DND-41 (cell line): Measurements from ENCODE around the gene C2orf69.

ENCODE experiments used
- EZH2 ChIP-seq: IDR thresholded peaks from 3 replicates; pipeline ENCODE4 v1.6.1; 2012; ENCODE audit warnings: borderline replicate concordance, low read depth, mild to moderate bottlenecking, moderate library complexity, low read length, inconsistent platforms; ENCODE audit not compliant: severe bottlenecking
- TF ChIP-seq, protein P1 (sequence below): IDR thresholded peaks from 2 replicates; pipeline ENCODE4 v1.5.1; 2012; ENCODE audit warnings: borderline replicate concordance, low read length, moderate library complexity, mild to moderate bottlenecking; ENCODE audit not compliant: poor library complexity, severe bottlenecking; ENCODE audit errors: extremely low read depth

DNA sequence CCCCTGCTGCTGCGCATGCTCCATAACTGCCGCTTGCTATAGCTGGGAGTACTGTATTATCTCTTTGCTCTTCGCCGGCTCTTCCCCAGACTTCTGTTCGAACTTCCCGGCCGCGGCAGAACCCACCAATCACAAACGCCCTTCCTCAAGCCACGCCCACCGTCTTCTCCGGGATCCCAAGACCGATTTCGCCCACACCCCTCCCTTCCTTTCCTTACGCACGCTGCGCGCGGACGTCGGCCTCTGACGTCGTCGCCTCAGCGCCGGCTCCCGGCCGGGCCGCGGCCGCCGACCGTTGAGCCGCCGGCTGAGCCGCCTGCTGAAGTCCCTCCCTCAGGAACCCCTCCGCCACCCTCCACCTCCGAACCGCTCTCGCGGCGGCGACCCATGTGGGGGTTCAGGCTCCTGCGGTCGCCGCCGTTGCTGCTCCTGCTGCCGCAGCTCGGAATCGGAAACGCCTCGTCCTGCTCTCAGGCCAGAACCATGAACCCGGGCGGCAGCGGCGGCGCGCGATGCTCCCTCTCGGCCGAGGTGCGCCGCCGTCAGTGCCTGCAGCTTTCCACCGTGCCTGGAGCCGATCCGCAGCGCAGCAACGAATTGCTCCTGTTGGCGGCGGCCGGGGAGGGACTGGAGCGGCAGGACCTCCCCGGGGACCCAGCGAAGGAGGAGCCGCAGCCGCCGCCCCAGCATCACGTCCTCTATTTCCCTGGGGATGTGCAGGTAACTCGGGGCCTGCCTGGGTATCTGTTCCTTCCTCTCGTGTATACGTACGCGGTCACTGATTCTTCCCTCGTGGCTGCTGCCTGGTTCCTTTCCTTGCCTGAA, at the start of gene C2orf69:
- TF ChIP-seq, protein P1, sequence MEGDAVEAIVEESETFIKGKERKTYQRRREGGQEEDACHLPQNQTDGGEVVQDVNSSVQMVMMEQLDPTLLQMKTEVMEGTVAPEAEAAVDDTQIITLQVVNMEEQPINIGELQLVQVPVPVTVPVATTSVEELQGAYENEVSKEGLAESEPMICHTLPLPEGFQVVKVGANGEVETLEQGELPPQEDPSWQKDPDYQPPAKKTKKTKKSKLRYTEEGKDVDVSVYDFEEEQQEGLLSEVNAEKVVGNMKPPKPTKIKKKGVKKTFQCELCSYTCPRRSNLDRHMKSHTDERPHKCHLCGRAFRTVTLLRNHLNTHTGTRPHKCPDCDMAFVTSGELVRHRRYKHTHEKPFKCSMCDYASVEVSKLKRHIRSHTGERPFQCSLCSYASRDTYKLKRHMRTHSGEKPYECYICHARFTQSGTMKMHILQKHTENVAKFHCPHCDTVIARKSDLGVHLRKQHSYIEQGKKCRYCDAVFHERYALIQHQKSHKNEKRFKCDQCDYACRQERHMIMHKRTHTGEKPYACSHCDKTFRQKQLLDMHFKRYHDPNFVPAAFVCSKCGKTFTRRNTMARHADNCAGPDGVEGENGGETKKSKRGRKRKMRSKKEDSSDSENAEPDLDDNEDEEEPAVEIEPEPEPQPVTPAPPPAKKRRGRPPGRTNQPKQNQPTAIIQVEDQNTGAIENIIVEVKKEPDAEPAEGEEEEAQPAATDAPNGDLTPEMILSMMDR: no peak
- no peak for TF ChIP-seq EZH2
